Body of pancreas (tissue), 4 donors: ENCODE measurements around the gene MLKL. TPM values are rescaled to one million over a fixed set of nuclear protein-coding genes. Genes with fewer than 3 reads are reported as not detected.

Experiments
- ATAC-seq: fragments of 150-250 bp; one replicate; pipeline ENCODE4 v1.9.1; 2016
- DNase-seq, 4 donors: peaks; one replicate each; pipeline ENCODE4 v3.0.0-alpha.2; 2019
- H3K27ac ChIP-seq, 4 donors: fragments of 200-600 bp; sonication (generic); 1 replicate in 3 of 4; 2 replicates in 1 of 4; pipeline versions ENCODE4 v1.5.1 to v1.6.1; 2016 to 2019; ENCODE audit warnings: mild to moderate bottlenecking in 1 of 4, mixed read lengths in 1 of 4, moderate library complexity in 1 of 4
- H3K27me3 ChIP-seq, 2 donors: fragments of 200-600 bp; sonication (generic); one replicate each; pipeline ENCODE4 v1.6.0; 2016; ENCODE audit warnings: mild to moderate bottlenecking in 1 of 2
- H3K36me3 ChIP-seq, 2 donors: fragments of 200-600 bp; sonication (generic); replicated peaks in 1 of 2; 2 replicates each; pipeline ENCODE4 v1.5.1; 2016; ENCODE audit warnings: low read depth in 2 of 2; ENCODE audit not compliant: insufficient read depth in 1 of 2
- H3K4me1 ChIP-seq: fragments of 200-600 bp; sonication (generic); one replicate; pipeline ENCODE4 v1.6.0; 2016
- H3K4me3 ChIP-seq, 2 donors: fragments of 200-600 bp; sonication (generic); 1 replicate in 1 of 2; 2 replicates in 1 of 2; pipeline ENCODE4 v1.5.1; 2016 to 2019
- H3K9me3 ChIP-seq, 3 donors: fragments of 200-600 bp; sonication (generic); 1 replicate in 2 of 3; 2 replicates in 1 of 3; pipeline ENCODE4 v1.5.1; 2016
- POLR2A ChIP-seq, 3 donors: fragments of 450-650 bp; IDR thresholded peaks; one replicate each; pipeline ENCODE4 v1.6.1; 2016; ENCODE audit warnings: antibody characterized with exemption in 3 of 3, mild to moderate bottlenecking in 2 of 3
- WGBS, 2 donors: methylation state at CpG; one replicate each; pipeline ENCODE4 v1.1.5; 2017; 5-methylcytosine and 5-hydroxymethylcytosine counted together
- intact Hi-C: fragments of 100-400 bp; cut with DNase I; formaldehyde crosslinking; loops from one replicate; pipeline ENCODE4 v1.15.1; 2023
- total RNA-seq, 2 donors: library from RNA; depleted of rRNA; stranded (reverse); fragments of >200 nt; gene quantifications; one replicate each; pipeline ENCODE4 v1.1.0, GENCODE V29; 2016
- TF ChIP-seq, protein P1 (sequence below), 7 experiments: fragments of 450-650 bp in 4 of 7; fragments of 200-600 bp in 3 of 7; sonication (generic) in 3 of 7; IDR thresholded peaks; one replicate each; pipeline ENCODE4 v1.5.1; 2016 to 2019; ENCODE audit warnings: antibody characterized with exemption in 7 of 7

The MLKL gene
- total RNA-seq, 2 donors from 2014 or later: 10.9 to 16.8 TPM

DNA sequence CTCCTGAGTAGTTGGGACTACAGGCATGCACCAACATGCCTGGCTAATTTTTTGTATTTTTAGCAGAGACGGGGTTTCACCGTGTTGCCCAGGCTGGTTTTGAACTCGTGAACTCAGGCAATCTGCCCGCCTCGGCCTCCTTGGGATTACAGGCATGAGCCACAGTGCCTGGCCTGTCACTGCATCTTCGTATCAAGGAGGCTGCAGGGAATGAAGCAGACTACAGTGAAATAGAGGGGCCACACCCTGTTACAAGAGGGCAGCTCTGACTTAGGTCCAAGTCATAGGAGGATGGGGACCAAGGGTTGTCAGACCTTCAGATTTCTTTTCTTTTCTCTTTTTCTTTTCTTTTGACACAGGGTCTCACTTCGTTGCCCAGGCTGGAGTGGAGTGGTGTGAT is 45.3 kb upstream of the MLKL start:
- TF ChIP-seq POLR2A (IDR thresholded peaks at IDR 0.05): no peak
- TF ChIP-seq, protein P1, sequence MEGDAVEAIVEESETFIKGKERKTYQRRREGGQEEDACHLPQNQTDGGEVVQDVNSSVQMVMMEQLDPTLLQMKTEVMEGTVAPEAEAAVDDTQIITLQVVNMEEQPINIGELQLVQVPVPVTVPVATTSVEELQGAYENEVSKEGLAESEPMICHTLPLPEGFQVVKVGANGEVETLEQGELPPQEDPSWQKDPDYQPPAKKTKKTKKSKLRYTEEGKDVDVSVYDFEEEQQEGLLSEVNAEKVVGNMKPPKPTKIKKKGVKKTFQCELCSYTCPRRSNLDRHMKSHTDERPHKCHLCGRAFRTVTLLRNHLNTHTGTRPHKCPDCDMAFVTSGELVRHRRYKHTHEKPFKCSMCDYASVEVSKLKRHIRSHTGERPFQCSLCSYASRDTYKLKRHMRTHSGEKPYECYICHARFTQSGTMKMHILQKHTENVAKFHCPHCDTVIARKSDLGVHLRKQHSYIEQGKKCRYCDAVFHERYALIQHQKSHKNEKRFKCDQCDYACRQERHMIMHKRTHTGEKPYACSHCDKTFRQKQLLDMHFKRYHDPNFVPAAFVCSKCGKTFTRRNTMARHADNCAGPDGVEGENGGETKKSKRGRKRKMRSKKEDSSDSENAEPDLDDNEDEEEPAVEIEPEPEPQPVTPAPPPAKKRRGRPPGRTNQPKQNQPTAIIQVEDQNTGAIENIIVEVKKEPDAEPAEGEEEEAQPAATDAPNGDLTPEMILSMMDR (IDR thresholded peaks at IDR 0.05): no peak
- Histone ChIP-seq H3K4me3 (no peak overlapping the region), H3K9me3 (no peaks in the 10 kb centered on the region), H3K36me3 (no peaks in the 10 kb centered on the region), H3K4me1 (peaks cover 22% of the 10 kb centered on the region), H3K27ac (no peak overlapping the region), H3K27me3 (no peaks in the 10 kb centered on the region)
- intact Hi-C loops: no loop called here
- 74 to 85% methylated on average over 7 of the region's 7 CpGs for WGBS, 2 donors
- DNase-seq (no peak), ATAC-seq (no peak)

DNA sequence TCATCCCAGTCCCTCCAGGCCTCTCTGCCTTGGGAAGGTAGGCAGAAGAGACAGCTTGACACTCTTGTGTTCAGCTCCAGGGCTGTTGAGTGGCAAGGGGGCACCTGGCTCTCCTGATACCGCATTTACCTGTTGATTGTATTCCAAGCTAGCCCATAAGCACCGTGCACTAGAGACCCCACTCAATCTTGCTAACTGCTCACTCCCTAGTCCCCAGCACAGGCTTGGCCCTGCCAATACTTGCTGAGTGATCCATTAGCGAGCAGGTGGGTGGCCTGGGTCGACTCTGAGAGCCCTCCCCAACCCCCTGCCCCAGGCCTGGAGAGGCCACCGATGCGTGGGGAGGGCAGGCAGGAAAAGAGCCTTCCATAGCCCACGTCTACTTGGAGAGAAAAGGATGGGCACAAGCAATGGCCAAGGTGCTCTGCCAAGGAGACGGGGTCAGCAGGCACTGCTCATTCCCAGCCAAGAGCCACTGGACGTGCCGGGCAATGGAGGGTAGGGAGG is 44.5 kb upstream of the MLKL start:
- Histone ChIP-seq H3K4me3 (no peak overlapping the region), H3K27me3 (no peaks in the 10 kb centered on the region), H3K27ac (peak overlapping the region in 2 of 4 donors; percentile 92 to 93), H3K36me3 (no peaks in the 10 kb centered on the region), H3K4me1 (peaks cover 26% of the 10 kb centered on the region), H3K9me3 (no peaks in the 10 kb centered on the region)
- WGBS, 2 donors: 87 to 95% methylated on average over 7 to 10 of the region's 10 CpGs
- no peak for DNase-seq
- TF ChIP-seq, protein P1 (IDR thresholded peaks at IDR 0.05): no peak
- TF ChIP-seq POLR2A (IDR thresholded peaks at IDR 0.05): no peak
- intact Hi-C loops: no loop called here
- ATAC-seq: no peak

DNA sequence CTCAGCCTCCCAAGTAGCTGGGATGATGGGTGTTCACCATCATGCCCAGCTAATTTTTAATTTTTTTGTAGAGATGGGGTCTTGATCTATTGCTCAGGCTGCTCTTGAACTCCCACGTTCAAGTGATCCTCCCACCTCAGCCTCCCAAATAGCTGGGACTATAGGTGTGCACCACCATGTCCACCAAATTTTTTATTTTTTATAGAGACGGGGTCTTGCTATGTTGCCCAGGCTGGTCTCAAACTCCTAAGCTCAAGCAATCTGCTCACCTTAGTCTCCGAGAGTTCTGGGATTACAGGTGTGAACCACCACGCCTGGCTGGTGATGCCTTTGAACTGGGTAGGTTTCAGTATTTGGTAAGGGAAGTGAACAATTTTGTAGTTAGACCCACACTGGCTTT is 43.9 kb upstream of the MLKL start:
- Histone ChIP-seq H3K27ac (peak overlapping the region in 3 of 4 donors; percentile 91 to 93 (median 92)), H3K4me1 (peaks cover 26% of the 10 kb centered on the region), H3K4me3 (no peak overlapping the region), H3K36me3 (no peaks in the 10 kb centered on the region), H3K9me3 (no peaks in the 10 kb centered on the region), H3K27me3 (no peaks in the 10 kb centered on the region)
- DNase-seq (no peak), ATAC-seq (no peak)
- TF ChIP-seq, protein P1 (IDR thresholded peaks at IDR 0.05): no peak
- no peak for TF ChIP-seq POLR2A (IDR thresholded peaks at IDR 0.05)
- intact Hi-C loops: no loop called here
- WGBS, 2 donors: 93 to 95% methylated on average over 4 of the region's 4 CpGs

DNA sequence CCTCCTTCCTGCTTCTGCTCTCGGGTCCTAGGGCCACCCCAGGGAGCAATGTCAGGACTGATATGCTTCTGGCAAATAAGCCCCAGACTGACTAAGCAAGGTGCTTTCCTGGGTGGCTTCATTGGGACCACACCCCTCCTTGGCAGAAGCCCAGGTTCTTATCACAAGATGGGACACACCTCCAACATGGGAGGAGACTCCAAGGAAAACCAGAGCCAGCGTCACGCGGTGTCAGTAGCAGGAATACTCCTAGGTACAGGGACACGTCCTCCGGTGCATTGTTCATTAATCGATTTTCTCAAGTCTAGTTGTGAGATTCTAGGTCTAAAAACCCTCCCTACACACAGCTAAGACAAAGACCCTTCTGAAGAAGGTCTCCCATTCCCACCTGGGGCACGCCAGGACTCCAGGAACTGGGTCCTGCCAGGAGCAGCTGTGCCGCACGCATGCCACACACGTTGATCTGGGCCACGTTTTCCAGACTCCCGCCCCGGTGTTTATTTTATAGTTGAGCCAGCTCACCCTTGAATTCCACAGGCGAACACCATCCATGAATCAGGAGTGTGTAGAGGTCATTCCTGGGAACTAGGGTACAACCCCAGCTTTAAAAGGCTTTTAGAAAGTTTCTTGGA is 43.1 kb upstream of the MLKL start:
- no peaks in the 10 kb centered on the region for H3K27me3 ChIP-seq
- peak; percentile 96 to 99 (median 98) for DNase-seq
- no peaks in the 10 kb centered on the region for H3K9me3 ChIP-seq
- intact Hi-C loops: no loop called here
- H3K4me3 ChIP-seq: no peak overlapping the region
- H3K27ac ChIP-seq: peak overlapping the region; percentile 79 to 93 (median 92)
- ATAC-seq: peak; percentile 92
- peaks cover 26% of the 10 kb centered on the region for H3K4me1 ChIP-seq
- H3K36me3 ChIP-seq: no peaks in the 10 kb centered on the region
- TF ChIP-seq, protein P1 (IDR thresholded peaks at IDR 0.05): no peak
- TF ChIP-seq POLR2A (IDR thresholded peaks at IDR 0.05): peak; percentile 69 to 87 (median 86)
- WGBS, 2 donors: 4 to 21% methylated on average over 14 to 15 of the region's 15 CpGs
